SU-DHL-6 (cell line): ENCODE measurements around the gene OGT.
"Not testable (repeated sequence)": the region's sequence is repeated elsewhere in the genome, so short reads cannot be mapped to it uniquely, and the experiment has no call there.

Experiments used
- H2AFZ ChIP-seq: fragments of 200-600 bp; sonication (generic); 2 replicates; pipeline ENCODE4 v1.6.1; 2014; ENCODE audit warnings: low read depth, mild to moderate bottlenecking, moderate library complexity, mixed read lengths, antibody characterized with exemption, low read length; ENCODE audit not compliant: severe bottlenecking
- H3F3A ChIP-seq: fragments of 200-600 bp; shearing (Covaris generic); 2 replicates; pipeline ENCODE4 v1.6.0; 2016; ENCODE audit warnings: antibody characterized with exemption, mild to moderate bottlenecking; ENCODE audit not compliant: insufficient read depth
- H3K27ac ChIP-seq: fragments of 200-600 bp; sonication (generic); 2 replicates; pipeline ENCODE4 v1.5.1; 2016; ENCODE audit warnings: low read depth, mild to moderate bottlenecking, low read length, moderate library complexity, mixed read lengths
- H3K27me3 ChIP-seq: fragments of 200-600 bp; sonication (generic), shearing (Covaris generic); 2 replicates; pipeline ENCODE4 v1.6.0; 2014; ENCODE audit warnings: mild to moderate bottlenecking, low read length
- H3K36me3 ChIP-seq: fragments of 200-600 bp; sonication (generic); 2 replicates; pipeline ENCODE4 v1.6.1; 2014; ENCODE audit warnings: mild to moderate bottlenecking, low read length, mixed read lengths
- H3K4me2 ChIP-seq: fragments of 300-600, 200-600 bp; shearing (Covaris generic), sonication (generic); 2 replicates; pipeline ENCODE4 v1.6.0; 2014; ENCODE audit warnings: low read length, low read depth, mild to moderate bottlenecking; ENCODE audit not compliant: poor library complexity, severe bottlenecking
- H3K4me3 ChIP-seq: fragments of 200-600 bp; sonication (generic); 2 replicates; pipeline ENCODE4 v1.5.1; 2014; ENCODE audit warnings: antibody characterized with exemption, low read length, mild to moderate bottlenecking, mixed read lengths; ENCODE audit not compliant: insufficient read depth, poor library complexity, severe bottlenecking
- H3K79me2 ChIP-seq: fragments of 200-600 bp; sonication (generic); 2 replicates; pipeline ENCODE4 v1.6.1; 2014; ENCODE audit warnings: mild to moderate bottlenecking, low read length, moderate library complexity; ENCODE audit not compliant: insufficient read depth
- H3K9ac ChIP-seq: fragments of 200-600 bp; sonication (generic); 2 replicates; pipeline ENCODE4 v1.7.0; 2014; ENCODE audit warnings: mild to moderate bottlenecking, low read length
- H3K9me2 ChIP-seq: fragments of 200-600 bp; sonication (generic); replicated peaks from 2 replicates; pipeline ENCODE4 v1.6.1; 2014; ENCODE audit warnings: low read length; ENCODE audit not compliant: insufficient read depth
- H3K9me3 ChIP-seq: fragments of 200-600 bp; sonication (generic); 2 replicates; pipeline ENCODE4 v1.6.1; 2014; ENCODE audit warnings: low read length, mixed read lengths; ENCODE audit not compliant: insufficient read depth
- H4K20me1 ChIP-seq: fragments of 200-600 bp; sonication (generic); 2 replicates; pipeline ENCODE4 v1.6.1; 2014; ENCODE audit warnings: low read depth, mild to moderate bottlenecking, antibody characterized with exemption, low read length, moderate library complexity, mixed read lengths
- CTCF ChIP-seq: fragments of 200-600 bp; sonication (generic); IDR thresholded peaks from one replicate; pipeline ENCODE4 v1.5.1; 2017; ENCODE audit warnings: antibody characterized with exemption, mild to moderate bottlenecking, low read length, moderate library complexity; ENCODE audit not compliant: insufficient read depth, poor library complexity, severe bottlenecking
- EZH2phosphoT487 ChIP-seq: fragments of 200-600 bp; sonication (generic), shearing (Covaris generic); conservative IDR thresholded peaks from 2 replicates; pipeline ENCODE4 v1.6.1; 2018; ENCODE audit warnings: mild to moderate bottlenecking, antibody characterized with exemption, low read length, moderate library complexity, mixed read lengths

Gene OGT

GRCh38 chrX:71504346-71504745 is 28.6 kb upstream of the OGT start:
- no peak overlapping the region for H3K9ac ChIP-seq
- H2AFZ ChIP-seq: no peak overlapping the region
- H3K9me2 ChIP-seq: no peaks in the 10 kb centered on the region
- H3K4me2 ChIP-seq: no peak overlapping the region
- H3K27me3 ChIP-seq: no peaks in the 10 kb centered on the region
- no peaks in the 10 kb centered on the region for H4K20me1 ChIP-seq
- H3F3A ChIP-seq: no peaks in the 10 kb centered on the region
- H3K27ac ChIP-seq: no peak overlapping the region
- no peak overlapping the region for H3K4me3 ChIP-seq
- H3K79me2 ChIP-seq: no peaks in the 10 kb centered on the region
- no peaks in the 10 kb centered on the region for H3K36me3 ChIP-seq
- TF ChIP-seq EZH2phosphoT487: no peak
- no peak for TF ChIP-seq CTCF
- H3K9me3 ChIP-seq: no peaks in the 10 kb centered on the region

- Histone ChIP-seq H3K36me3 (no peaks in the 10 kb centered on the region), H2AFZ (no peak overlapping the region), H3K79me2 (no peaks in the 10 kb centered on the region), H3K9me3 (no peaks in the 10 kb centered on the region), H3K27me3 (no peaks in the 10 kb centered on the region), H3K4me3 (no peak overlapping the region), H3K4me2 (no peak overlapping the region), H3F3A (no peaks in the 10 kb centered on the region), H4K20me1 (no peaks in the 10 kb centered on the region), H3K27ac (no peak overlapping the region), H3K9me2 (no peaks in the 10 kb centered on the region), H3K9ac (no peak overlapping the region)
- TF ChIP-seq EZH2phosphoT487 (no peak), CTCF (no peak)
Observed at GRCh38 chrX:71509289-71509688, 23.6 kb upstream of the OGT start.

DNA sequence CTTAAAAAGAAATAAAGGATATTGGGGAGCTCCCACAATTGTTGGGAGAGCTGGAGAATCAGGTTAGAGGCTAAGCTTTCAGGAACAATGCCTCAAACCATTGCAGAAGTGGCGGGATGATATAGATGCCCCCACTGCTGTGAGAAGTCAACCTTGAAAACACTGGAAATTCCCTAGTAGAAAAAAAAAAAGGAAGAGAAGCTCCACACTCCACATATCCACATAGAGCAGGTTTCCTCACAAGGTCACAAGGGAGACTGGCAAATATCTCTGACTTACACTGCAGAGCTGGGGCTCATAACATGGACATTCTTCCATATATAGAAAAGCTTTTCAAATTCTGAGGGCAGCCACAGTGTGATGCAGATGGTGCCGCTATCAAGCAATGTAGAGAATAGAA is 22.7 kb upstream of the OGT start:
- Histone ChIP-seq H4K20me1 (no peaks in the 10 kb centered on the region), H3K4me3 (no peak overlapping the region), H2AFZ (no peak overlapping the region), H3F3A (no peaks in the 10 kb centered on the region), H3K9me2 (no peaks in the 10 kb centered on the region), H3K27me3 (no peaks in the 10 kb centered on the region), H3K79me2 (no peaks in the 10 kb centered on the region), H3K9me3 (no peaks in the 10 kb centered on the region), H3K27ac (no peak overlapping the region), H3K9ac (no peak overlapping the region), H3K4me2 (no peak overlapping the region), H3K36me3 (no peaks in the 10 kb centered on the region)
- TF ChIP-seq EZH2phosphoT487 (no peak), CTCF (no peak)

DNA sequence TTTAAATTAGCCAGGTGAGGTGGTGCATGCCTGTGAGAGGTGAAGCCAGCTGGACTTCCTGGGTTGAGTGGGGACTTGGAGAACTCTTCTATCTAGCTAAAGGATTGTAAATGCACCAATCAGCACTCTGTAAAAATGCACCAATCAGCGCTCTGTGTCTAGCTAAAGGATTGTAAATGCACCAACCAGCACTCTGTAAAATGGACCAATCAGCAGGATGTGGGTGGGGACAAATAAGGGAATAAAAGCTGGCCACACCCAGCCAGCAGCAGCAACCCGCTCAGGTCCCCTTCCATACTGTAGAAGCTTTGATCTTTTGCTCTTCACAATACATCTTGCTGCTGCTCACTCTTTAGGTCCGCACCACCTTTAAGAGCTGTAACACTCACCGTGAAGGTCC is 19.2 kb upstream of the OGT start:
- H3F3A ChIP-seq, H3K9me2 ChIP-seq, H4K20me1 ChIP-seq, H3K27me3 ChIP-seq, H2AFZ ChIP-seq, H3K79me2 ChIP-seq, H3K9ac ChIP-seq, H3K36me3 ChIP-seq, H3K27ac ChIP-seq, H3K4me2 ChIP-seq, H3K9me3 ChIP-seq, H3K4me3 ChIP-seq: not testable (repeated sequence)
